GM19351 (cell line): ENCODE data around the gene MCEE.
"Not testable (repeated sequence)": the region's sequence is repeated elsewhere in the genome, so short reads cannot be mapped to it uniquely, and the experiment has no call there.

Experiments
- ATAC-seq: cut with Tn5 transposase; IDR thresholded peaks from one replicate; pipeline ENCODE4 v1.9.1; 2021; ENCODE audit warnings: mild to moderate bottlenecking, moderate library complexity; ENCODE audit not compliant: unreplicated experiment

Gene MCEE

GRCh38 chr2:71129114-71129901 is 721 bp downstream of the MCEE start:
- no peak for ATAC-seq

GRCh38 chr2:71126957-71127356 is 3.1 kb downstream of the MCEE start:
- ATAC-seq = no peak

GRCh38 chr2:71125506-71126294 is 4.3 kb downstream of the MCEE start:
- no peak for ATAC-seq

GRCh38 chr2:71122387-71123298 is 7.4 kb downstream of the MCEE start:
- no peak for ATAC-seq

- no peak for ATAC-seq
Observed at GRCh38 chr2:71121479-71121878, 8.6 kb downstream of the MCEE start.

GRCh38 chr2:71120195-71120594 is 9.8 kb downstream of the MCEE start:
- ATAC-seq = no peak

GRCh38 chr2:71117063-71117462 is 13.0 kb downstream of the MCEE start:
- no peak for ATAC-seq

GRCh38 chr2:71113843-71114242 is 16.2 kb downstream of the MCEE start:
- no peak for ATAC-seq

GRCh38 chr2:71108091-71108490 is 21.9 kb downstream of the MCEE start:
- no peak for ATAC-seq

GRCh38 chr2:71106463-71106862 is 23.6 kb downstream of the MCEE start:
- not testable (repeated sequence) for ATAC-seq

- ATAC-seq = no peak
Observed at GRCh38 chr2:71103809-71104208, 26.2 kb downstream of the MCEE start.

GRCh38 chr2:71102981-71103681 is 26.9 kb downstream of the MCEE start:
- no peak for ATAC-seq

GRCh38 chr2:71101656-71102055 is 28.4 kb downstream of the MCEE start:
- no peak for ATAC-seq

- ATAC-seq = no peak
Observed at GRCh38 chr2:71100195-71100964, 29.6 kb downstream of the MCEE start.

- not testable (repeated sequence) for ATAC-seq
Observed at GRCh38 chr2:71092491-71093260, 37.4 kb downstream of the MCEE start.

- not testable (repeated sequence) for ATAC-seq
Observed at GRCh38 chr2:71091808-71092207, 38.2 kb downstream of the MCEE start.

GRCh38 chr2:71089475-71089874 is 40.6 kb downstream of the MCEE start:
- not testable (repeated sequence) for ATAC-seq

GRCh38 chr2:71085325-71086003 is 44.6 kb downstream of the MCEE start:
- not testable (repeated sequence) for ATAC-seq
